LNCaP clone FGC (cell line): ENCODE data around the gene GPATCH8.

Experiments
- DNase-seq: peaks from one replicate; pipeline ENCODE4 v3.0.0-alpha.2; 2011; ENCODE audit warnings: low read depth
- H3K4me3 ChIP-seq: 2 replicates; pipeline ENCODE4 v1.5.1; 2011; ENCODE audit warnings: mild to moderate bottlenecking, low read depth, low read length, control low read depth
- TF ChIP-seq, protein P1 (sequence below): IDR thresholded peaks from 2 replicates; pipeline ENCODE4 v1.5.1; 2012; ENCODE audit warnings: mild to moderate bottlenecking; ENCODE audit not compliant: control insufficient read depth, insufficient read depth; ENCODE audit errors: extremely low read depth

Gene GPATCH8

DNA sequence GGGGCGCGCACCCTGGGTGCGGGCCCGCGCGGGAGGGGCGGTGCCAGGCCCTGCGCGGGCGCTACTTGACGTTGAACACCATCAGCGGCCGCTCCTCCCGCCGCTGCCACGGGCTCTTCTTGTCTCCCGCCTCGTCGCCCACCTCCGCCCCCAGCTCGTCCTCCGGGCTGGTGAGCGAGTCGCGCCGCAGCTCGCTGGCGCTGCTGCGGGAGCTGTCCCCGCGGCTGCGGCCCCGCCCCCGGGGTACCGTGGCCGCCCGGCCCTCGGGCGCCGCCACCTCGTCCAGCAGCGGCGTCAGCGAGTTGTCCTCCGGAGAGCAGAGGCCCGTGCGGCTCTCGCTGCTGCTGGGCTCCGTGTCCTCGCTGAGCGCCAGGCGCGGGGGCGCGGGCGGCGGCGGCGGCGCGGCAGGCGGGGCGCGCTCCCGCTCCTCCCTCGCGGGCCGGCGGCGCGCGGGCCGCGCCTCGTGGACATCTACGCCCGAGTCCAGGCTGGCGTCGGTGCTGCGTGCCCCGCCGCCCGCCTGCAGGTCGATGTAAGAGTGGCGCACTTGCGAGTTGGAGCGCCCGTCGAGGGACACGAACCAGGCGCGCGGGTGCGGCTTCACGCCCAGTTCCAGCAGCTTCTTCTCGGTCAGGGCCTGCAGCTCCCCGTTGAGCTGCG, 149.4 kb downstream of the GPATCH8 start:
- no peak overlapping the region for H3K4me3 ChIP-seq
- no peak for DNase-seq
- TF ChIP-seq, protein P1, sequence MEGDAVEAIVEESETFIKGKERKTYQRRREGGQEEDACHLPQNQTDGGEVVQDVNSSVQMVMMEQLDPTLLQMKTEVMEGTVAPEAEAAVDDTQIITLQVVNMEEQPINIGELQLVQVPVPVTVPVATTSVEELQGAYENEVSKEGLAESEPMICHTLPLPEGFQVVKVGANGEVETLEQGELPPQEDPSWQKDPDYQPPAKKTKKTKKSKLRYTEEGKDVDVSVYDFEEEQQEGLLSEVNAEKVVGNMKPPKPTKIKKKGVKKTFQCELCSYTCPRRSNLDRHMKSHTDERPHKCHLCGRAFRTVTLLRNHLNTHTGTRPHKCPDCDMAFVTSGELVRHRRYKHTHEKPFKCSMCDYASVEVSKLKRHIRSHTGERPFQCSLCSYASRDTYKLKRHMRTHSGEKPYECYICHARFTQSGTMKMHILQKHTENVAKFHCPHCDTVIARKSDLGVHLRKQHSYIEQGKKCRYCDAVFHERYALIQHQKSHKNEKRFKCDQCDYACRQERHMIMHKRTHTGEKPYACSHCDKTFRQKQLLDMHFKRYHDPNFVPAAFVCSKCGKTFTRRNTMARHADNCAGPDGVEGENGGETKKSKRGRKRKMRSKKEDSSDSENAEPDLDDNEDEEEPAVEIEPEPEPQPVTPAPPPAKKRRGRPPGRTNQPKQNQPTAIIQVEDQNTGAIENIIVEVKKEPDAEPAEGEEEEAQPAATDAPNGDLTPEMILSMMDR = no peak

DNA sequence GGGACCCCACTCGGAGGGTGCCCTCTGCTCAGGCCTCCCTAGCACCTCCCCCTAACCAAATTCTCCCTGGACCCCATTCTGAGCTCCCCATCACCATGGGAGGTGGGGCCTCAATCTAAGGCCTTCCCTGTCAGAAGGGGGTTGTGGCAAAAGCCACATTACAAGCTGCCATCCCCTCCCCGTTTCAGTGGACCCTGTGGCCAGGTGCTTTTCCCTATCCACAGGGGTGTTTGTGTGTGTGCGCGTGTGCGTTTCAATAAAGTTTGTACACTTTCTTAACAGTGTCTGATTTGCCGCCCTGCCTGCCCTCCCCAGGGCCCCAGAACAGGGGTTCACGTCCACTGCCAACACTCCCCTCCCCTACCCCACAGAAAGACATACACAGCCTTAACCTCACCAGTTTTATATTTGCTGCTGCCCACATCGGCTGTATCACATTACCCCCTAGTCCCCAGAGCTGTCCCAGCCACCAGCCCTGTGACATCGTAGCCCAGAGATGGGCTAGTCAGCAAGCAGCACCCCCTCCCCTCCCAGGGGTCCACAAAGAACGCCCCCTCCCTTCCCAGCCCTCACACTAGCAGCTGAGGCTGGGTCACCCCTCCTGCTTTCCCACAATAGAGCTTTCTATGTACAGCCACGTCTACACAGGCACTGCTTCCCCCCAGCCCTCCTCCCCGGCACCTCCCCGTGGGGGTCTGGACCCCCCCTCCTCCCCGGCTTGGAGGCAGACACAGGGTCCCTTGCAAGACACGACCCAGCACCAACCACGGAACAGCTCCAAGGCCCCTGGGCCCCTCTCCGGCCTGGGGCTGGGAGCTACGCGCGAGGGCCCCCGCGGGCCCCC, 150.2 kb downstream of the GPATCH8 start:
- no peak for DNase-seq
- TF ChIP-seq, protein P1 = no peak
- no peak overlapping the region for H3K4me3 ChIP-seq

DNA sequence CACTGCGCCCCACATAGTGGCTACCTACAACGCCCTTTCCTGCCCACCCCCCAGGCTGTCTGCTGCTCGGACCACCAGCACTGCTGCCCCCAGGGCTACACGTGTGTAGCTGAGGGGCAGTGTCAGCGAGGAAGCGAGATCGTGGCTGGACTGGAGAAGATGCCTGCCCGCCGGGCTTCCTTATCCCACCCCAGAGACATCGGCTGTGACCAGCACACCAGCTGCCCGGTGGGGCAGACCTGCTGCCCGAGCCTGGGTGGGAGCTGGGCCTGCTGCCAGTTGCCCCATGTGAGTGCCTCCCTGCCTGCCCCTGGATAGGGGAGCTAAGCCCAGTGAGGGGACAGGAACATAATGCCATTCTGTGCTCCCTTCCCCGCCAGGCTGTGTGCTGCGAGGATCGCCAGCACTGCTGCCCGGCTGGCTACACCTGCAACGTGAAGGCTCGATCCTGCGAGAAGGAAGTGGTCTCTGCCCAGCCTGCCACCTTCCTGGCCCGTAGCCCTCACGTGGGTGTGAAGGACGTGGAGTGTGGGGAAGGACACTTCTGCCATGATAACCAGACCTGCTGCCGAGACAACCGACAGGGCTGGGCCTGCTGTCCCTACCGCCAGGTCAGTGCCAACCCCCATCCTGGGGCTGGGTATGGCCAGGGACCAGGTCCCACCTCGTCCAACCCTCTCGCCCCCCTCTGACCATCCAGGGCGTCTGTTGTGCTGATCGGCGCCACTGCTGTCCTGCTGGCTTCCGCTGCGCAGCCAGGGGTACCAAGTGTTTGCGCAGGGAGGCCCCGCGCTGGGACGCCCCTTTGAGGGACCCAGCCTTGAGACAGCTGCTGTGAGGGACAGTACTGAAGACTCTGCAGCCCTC, 151.0 kb downstream of the GPATCH8 start:
- DNase-seq = no peak
- TF ChIP-seq, protein P1 = no peak
- no peak overlapping the region for H3K4me3 ChIP-seq

DNA sequence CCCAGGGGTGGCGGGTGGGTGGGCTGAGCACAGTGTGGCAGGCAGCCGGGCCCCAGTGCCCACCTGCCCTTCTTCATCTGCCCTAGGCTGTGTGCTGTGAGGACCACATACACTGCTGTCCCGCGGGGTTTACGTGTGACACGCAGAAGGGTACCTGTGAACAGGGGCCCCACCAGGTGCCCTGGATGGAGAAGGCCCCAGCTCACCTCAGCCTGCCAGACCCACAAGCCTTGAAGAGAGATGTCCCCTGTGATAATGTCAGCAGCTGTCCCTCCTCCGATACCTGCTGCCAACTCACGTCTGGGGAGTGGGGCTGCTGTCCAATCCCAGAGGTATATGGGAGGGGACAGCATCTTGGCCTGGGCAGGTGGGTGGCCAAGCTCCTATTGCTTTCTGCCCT, 151.7 kb downstream of the GPATCH8 start:
- no peak for DNase-seq
- no peak overlapping the region for H3K4me3 ChIP-seq
- TF ChIP-seq, protein P1 = no peak

DNA sequence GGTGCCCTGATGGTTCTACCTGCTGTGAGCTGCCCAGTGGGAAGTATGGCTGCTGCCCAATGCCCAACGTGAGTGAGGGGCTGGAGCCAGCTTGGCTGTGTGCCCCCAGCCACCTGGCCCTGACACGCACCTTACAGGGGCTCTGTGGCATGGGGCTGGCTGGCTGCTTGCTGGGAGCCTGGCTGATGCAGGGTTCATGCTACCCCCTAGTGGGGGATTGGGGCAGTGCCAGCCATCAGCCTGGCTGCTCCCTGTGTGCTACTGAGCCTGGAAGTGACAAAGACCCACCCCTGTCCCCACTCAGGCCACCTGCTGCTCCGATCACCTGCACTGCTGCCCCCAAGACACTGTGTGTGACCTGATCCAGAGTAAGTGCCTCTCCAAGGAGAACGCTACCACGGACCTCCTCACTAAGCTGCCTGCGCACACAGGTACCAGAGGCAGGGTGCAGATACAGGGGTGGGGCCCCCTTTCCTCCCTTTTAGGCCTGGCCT, 152.4 kb downstream of the GPATCH8 start:
- no peak overlapping the region for H3K4me3 ChIP-seq
- TF ChIP-seq, protein P1 = peak; percentile 47
- DNase-seq = no peak

DNA sequence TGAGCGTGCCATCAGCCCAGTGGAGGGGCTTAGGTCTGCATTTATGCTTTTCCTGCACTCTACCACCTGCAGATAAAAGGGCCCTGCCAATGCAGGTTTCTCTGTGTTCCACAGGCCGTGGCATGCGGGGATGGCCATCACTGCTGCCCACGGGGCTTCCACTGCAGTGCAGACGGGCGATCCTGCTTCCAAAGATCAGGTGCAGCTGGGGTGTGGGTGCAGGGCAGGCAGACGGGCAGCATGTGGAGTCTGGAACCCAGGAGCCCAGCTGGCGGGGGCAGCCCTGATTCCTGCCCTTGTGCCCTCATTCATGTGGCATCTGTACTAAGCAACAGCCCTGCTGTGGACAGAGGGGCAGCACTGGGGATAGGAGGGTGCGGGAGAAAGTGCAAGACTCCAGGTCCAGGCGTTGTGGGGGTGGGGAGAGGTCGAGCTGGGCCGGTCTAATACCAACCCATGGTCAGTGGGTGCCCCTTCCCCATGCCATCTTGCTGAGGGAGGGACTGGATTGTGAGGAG, 153.6 kb downstream of the GPATCH8 start:
- no peak overlapping the region for H3K4me3 ChIP-seq
- TF ChIP-seq, protein P1 = no peak
- no peak for DNase-seq
